Chondrocyte (in vitro differentiated cells): Measurements from ENCODE around the gene TBC1D12. TPM values are rescaled to one million over a fixed set of nuclear protein-coding genes. Genes with fewer than 3 reads are reported as not detected.

ENCODE experiments used
- DNase-seq: peaks from one replicate; pipeline ENCODE4 v3.0.0; 2021; ENCODE audit warnings: mixed read lengths, low spot score
- H3K27ac Mint-ChIP-seq: one replicate; pipeline ENCODE4 v1.8.0; 2021; ENCODE audit warnings: mild to moderate bottlenecking, moderate library complexity, mixed read lengths; ENCODE audit not compliant: unreplicated experiment
- H3K27me3 Mint-ChIP-seq: 2 replicates; pipeline ENCODE4 v1.8.0; 2021; ENCODE audit warnings: low read depth, mixed read lengths
- H3K36me3 Mint-ChIP-seq: 2 replicates; pipeline ENCODE4 v1.8.0; 2021; ENCODE audit warnings: low read depth, mixed read lengths
- H3K4me1 Mint-ChIP-seq: 2 replicates; pipeline ENCODE4 v1.8.0; 2021; ENCODE audit warnings: low read depth, mild to moderate bottlenecking, mixed read lengths
- H3K4me3 Mint-ChIP-seq: one replicate; pipeline ENCODE4 v1.8.0; 2021; ENCODE audit warnings: mild to moderate bottlenecking, moderate library complexity, mixed read lengths; ENCODE audit not compliant: unreplicated experiment
- H3K9me3 Mint-ChIP-seq: 2 replicates; pipeline ENCODE4 v1.8.0; 2021; ENCODE audit warnings: low read depth, mixed read lengths
- CTCF ChIP-seq: fragments of 200-600 bp; sonication (generic); IDR thresholded peaks from 2 replicates; pipeline ENCODE4 v1.5.0; 2021; ENCODE audit warnings: antibody characterized with exemption, mild to moderate bottlenecking, moderate library complexity
- total RNA-seq: library from RNA; stranded (reverse); gene quantifications from 3 replicates; pipeline ENCODE4 v1.2.1, GENCODE V29; 2021

Gene TBC1D12
- total RNA-seq, 1 donor from 2014 or later = 26.3 TPM

- no peak for TF ChIP-seq CTCF
- H3K4me3 Mint-ChIP-seq = no peak overlapping the region
- no peaks in the 10 kb centered on the region for H3K27me3 Mint-ChIP-seq
- DNase-seq = no peak
- peaks cover 16% of the 10 kb centered on the region for H3K4me1 Mint-ChIP-seq
- H3K36me3 Mint-ChIP-seq = peaks cover 23% of the 10 kb centered on the region
- peaks cover 28% of the 10 kb centered on the region for H3K9me3 Mint-ChIP-seq
- H3K27ac Mint-ChIP-seq = no peak overlapping the region
Observed at GRCh38 chr10:94462130-94462529, 59.8 kb downstream of the TBC1D12 start.

- Mint-ChIP-seq H3K27me3 (no peaks in the 10 kb centered on the region), H3K9me3 (peaks cover 21% of the 10 kb centered on the region), H3K4me3 (no peak overlapping the region), H3K36me3 (peaks cover 13% of the 10 kb centered on the region), H3K27ac (no peak overlapping the region), H3K4me1 (peaks cover 25% of the 10 kb centered on the region)
- DNase-seq = no peak
- TF ChIP-seq CTCF = no peak
Observed at GRCh38 chr10:94465684-94466083, 63.3 kb downstream of the TBC1D12 start.

GRCh38 chr10:94481410-94481809, 79.1 kb downstream of the TBC1D12 start:
- H3K27me3 Mint-ChIP-seq = no peaks in the 10 kb centered on the region
- no peak for DNase-seq
- TF ChIP-seq CTCF = no peak
- no peak overlapping the region for H3K4me3 Mint-ChIP-seq
- peaks cover 20% of the 10 kb centered on the region for H3K4me1 Mint-ChIP-seq
- peaks cover 10% of the 10 kb centered on the region for H3K9me3 Mint-ChIP-seq
- peak overlapping the region; percentile 13 for H3K27ac Mint-ChIP-seq
- H3K36me3 Mint-ChIP-seq = peaks cover 27% of the 10 kb centered on the region

- no peak for DNase-seq
- H3K4me3 Mint-ChIP-seq = no peak overlapping the region
- H3K9me3 Mint-ChIP-seq = peaks cover 16% of the 10 kb centered on the region
- H3K27me3 Mint-ChIP-seq = no peaks in the 10 kb centered on the region
- no peak for TF ChIP-seq CTCF
- H3K36me3 Mint-ChIP-seq = peaks cover 25% of the 10 kb centered on the region
- H3K4me1 Mint-ChIP-seq = peaks cover 16% of the 10 kb centered on the region
- H3K27ac Mint-ChIP-seq = peak overlapping the region; percentile 37
Observed at GRCh38 chr10:94483970-94484369, 81.6 kb downstream of the TBC1D12 start.

- Mint-ChIP-seq H3K36me3 (peaks cover 25% of the 10 kb centered on the region), H3K27ac (no peak overlapping the region), H3K4me3 (no peak overlapping the region), H3K27me3 (no peaks in the 10 kb centered on the region), H3K9me3 (peaks cover 16% of the 10 kb centered on the region), H3K4me1 (peaks cover 24% of the 10 kb centered on the region)
- TF ChIP-seq CTCF = no peak
- DNase-seq = no peak
Observed at GRCh38 chr10:94485094-94485493, 82.8 kb downstream of the TBC1D12 start.
